Measurements from ENCODE around the gene VWA5B1.

- TF ChIP-seq ZNF274 (IDR thresholded peaks at IDR 0.05; ENCODE audit: low read depth, low read length): no peak
- no peak for TF ChIP-seq YY1 (IDR thresholded peaks at IDR 0.05; ENCODE audit: insufficient read depth, insufficient read length)
- TF ChIP-seq SUZ12 (IDR thresholded peaks at IDR 0.05; ENCODE audit: extremely low read depth, insufficient read depth, insufficient read length): no peak
These were observed 6.6 kb upstream of the VWA5B1 start for GRCh38 chr1:20284046-20284445.
